HEK293 (cell line): ENCODE results near the gene PRDM11.

Experiments
- CTCF ChIA-PET: fragments of 350-600 bp; formaldehyde crosslinking; extraction: SDS; loops from one replicate; lab custom pipeline; 2021; ENCODE audit warnings: antibody characterized with exemption; lab: Yijun Ruan, JAX
- POLR2A ChIA-PET: fragments of 300-600 bp; formaldehyde crosslinking; extraction: SDS; loops from one replicate; lab custom pipeline; 2020; ENCODE audit warnings: antibody characterized with exemption, inconsistent platforms; lab: Yijun Ruan, JAX
- H3K27ac ChIP-seq: fragments of 200-500 bp; sonication (Bioruptor generic); 2 replicates; pipeline ENCODE4 v1.5.1; 2014; ENCODE audit warnings: low read depth, low read length, control low read depth, inconsistent platforms; ENCODE audit errors: extremely low read depth
- H3K36me3 ChIP-seq, 2 experiments: fragments of 200-500 bp in 1 of 2; sonication (Bioruptor generic) in 1 of 2; 1 replicate in 1 of 2; 2 replicates in 1 of 2; pipeline ENCODE4 v1.5.1; 2014 to 2017; ENCODE audit warnings: inconsistent platforms in 2 of 2, low read length in 2 of 2; ENCODE audit not compliant: control insufficient read depth in 2 of 2, insufficient read depth in 1 of 2
- H3K4me1 ChIP-seq: fragments of 200-500 bp; sonication (Bioruptor generic); 2 replicates; pipeline ENCODE4 v1.5.1; 2014; ENCODE audit warnings: mild to moderate bottlenecking, low read length, inconsistent platforms; ENCODE audit not compliant: control insufficient read depth, insufficient read depth
- H3K4me3 ChIP-seq: 2 replicates; pipeline ENCODE4 v1.5.1; 2011; ENCODE audit warnings: low read depth, mild to moderate bottlenecking, control low read depth, low read length, moderate library complexity
- H3K9me3 ChIP-seq: fragments of 200-500 bp; sonication (Bioruptor generic); 2 replicates; pipeline ENCODE4 v1.5.1; 2014; ENCODE audit warnings: low read depth, low read length, inconsistent platforms; ENCODE audit not compliant: control insufficient read depth, insufficient read depth
- GLI2 ChIP-seq: fragments of 450-650 bp; formaldehyde crosslinking; IDR thresholded peaks from 2 replicates; pipeline ENCODE4; 2017; ENCODE audit warnings: missing biosample characterization, missing genetic modification characterization, low read depth, borderline replicate concordance
- YY1 ChIP-seq: fragments of 450-650 bp; formaldehyde crosslinking; IDR thresholded peaks from 2 replicates; pipeline ENCODE4 v1.5.1; 2018; ENCODE audit warnings: missing biosample characterization, missing genetic modification characterization
- YY2 ChIP-seq: fragments of 450-650 bp; formaldehyde crosslinking; IDR thresholded peaks from 2 replicates; pipeline ENCODE4 v1.5.1; 2016; ENCODE audit warnings: missing biosample characterization, missing genetic modification characterization
- ZBTB7A ChIP-seq: fragments of 450-650 bp; formaldehyde crosslinking; IDR thresholded peaks from 2 replicates; pipeline ENCODE4 v1.5.1; 2016; ENCODE audit warnings: low read depth, missing biosample characterization, missing genetic modification characterization
- ZNF10 ChIP-seq: fragments of 450-650 bp; formaldehyde crosslinking; IDR thresholded peaks from 2 replicates; pipeline ENCODE4 v1.5.1; 2017; ENCODE audit warnings: missing biosample characterization, missing genetic modification characterization
- ZNF18 ChIP-seq: fragments of 450-650 bp; formaldehyde crosslinking; IDR thresholded peaks from 2 replicates; pipeline ENCODE4 v1.5.1; 2016; ENCODE audit warnings: missing biosample characterization, missing genetic modification characterization
- ZNF211 ChIP-seq: fragments of 450-650 bp; formaldehyde crosslinking; IDR thresholded peaks from 2 replicates; pipeline ENCODE4 v1.5.1; 2016; ENCODE audit warnings: low read depth, missing biosample characterization, missing genetic modification characterization
- ZNF223 ChIP-seq: fragments of 450-650 bp; formaldehyde crosslinking; IDR thresholded peaks from 2 replicates; pipeline ENCODE4 v1.5.1; 2016; ENCODE audit warnings: missing biosample characterization, missing genetic modification characterization
- ZNF24 ChIP-seq: fragments of 450-650 bp; formaldehyde crosslinking; IDR thresholded peaks from 2 replicates; pipeline ENCODE4 v1.5.1; 2016; ENCODE audit warnings: missing biosample characterization, missing genetic modification characterization
- ZNF274 ChIP-seq, 2 experiments: fragments of 200-500 bp in 1 of 2; fragments of 450-650 bp in 1 of 2; sonication (Bioruptor generic) in 1 of 2; formaldehyde crosslinking in 1 of 2; IDR thresholded peaks; 2 replicates each; pipeline versions ENCODE4 v1.5.1 to v1.6.1; 2014 to 2016; ENCODE audit warnings: borderline replicate concordance in 1 of 2, inconsistent platforms in 1 of 2, low read length in 1 of 2, missing biosample characterization in 1 of 2, missing genetic modification characterization in 1 of 2
- ZNF280D ChIP-seq: fragments of 450-650 bp; formaldehyde crosslinking; IDR thresholded peaks from 2 replicates; pipeline ENCODE4 v1.5.1; 2016; ENCODE audit warnings: missing biosample characterization, missing genetic modification characterization
- ZNF302 ChIP-seq: fragments of 450-650 bp; formaldehyde crosslinking; IDR thresholded peaks from 2 replicates; pipeline ENCODE4 v1.5.1; 2016; ENCODE audit warnings: missing biosample characterization, missing genetic modification characterization, low read depth
- ZNF571 ChIP-seq: fragments of 450-650 bp; formaldehyde crosslinking; IDR thresholded peaks from 2 replicates; pipeline ENCODE4 v1.5.0; 2017; ENCODE audit warnings: missing biosample characterization, missing genetic modification characterization
- ZNF707 ChIP-seq: fragments of 450-650 bp; formaldehyde crosslinking; IDR thresholded peaks from 2 replicates; pipeline ENCODE4 v1.5.1; 2016; ENCODE audit warnings: missing biosample characterization, missing genetic modification characterization
- ZSCAN18 ChIP-seq: fragments of 450-650 bp; formaldehyde crosslinking; IDR thresholded peaks from 2 replicates; pipeline ENCODE4 v1.5.1; 2016; ENCODE audit warnings: missing biosample characterization, missing genetic modification characterization
- TF ChIP-seq, protein P1 (sequence below): fragments of 450-650 bp; formaldehyde crosslinking; IDR thresholded peaks from 2 replicates; pipeline ENCODE4 v1.5.1; 2016; ENCODE audit warnings: missing biosample characterization, missing genetic modification characterization
- TF ChIP-seq, protein P2 (sequence below): fragments of 450-650 bp; formaldehyde crosslinking; IDR thresholded peaks from 2 replicates; pipeline ENCODE4 v1.5.1; 2016; ENCODE audit warnings: missing biosample characterization, missing genetic modification characterization
- TF ChIP-seq, protein P3 (sequence below): fragments of 450-650 bp; formaldehyde crosslinking; IDR thresholded peaks from 2 replicates; pipeline ENCODE4 v1.5.1; 2016; ENCODE audit warnings: missing biosample characterization, missing genetic modification characterization
- TF ChIP-seq, protein P4 (sequence below): fragments of 450-650 bp; formaldehyde crosslinking; IDR thresholded peaks from 2 replicates; pipeline ENCODE4; 2016; ENCODE audit warnings: missing biosample characterization, missing genetic modification characterization

Gene PRDM11

GRCh38 chr11:45104006-45104789 is 42.2 kb upstream of the PRDM11 start:
- Histone ChIP-seq H3K4me3 (no peak overlapping the region), H3K27ac (no peak overlapping the region), H3K4me1 (no peaks in the 10 kb centered on the region), H3K9me3 (no peaks in the 10 kb centered on the region), H3K36me3 (no peaks in the 10 kb centered on the region)
- CTCF ChIA-PET = interaction anchor here (0.6 to 20.2 kb wide), 50 partner anchors 8 to 1139 kb away, joined by 3 to 847 read pairs (median 4); partner anchors contain the start of gene TP53I11
- POLR2A ChIA-PET = interaction anchor here (1.3 to 2.8 kb wide), 2 partner anchors 168 to 172 kb away, joined by 4 to 10 read pairs; no protein-coding TSS in a partner anchor
- TF ChIP-seq ZNF571 (tag by site-specific recombination) (no peak), ZNF211 (tag by site-specific recombination) (no peak), ZNF10 (tag by site-specific recombination) (no peak), ZSCAN18 (tag by site-specific recombination) (no peak), ZNF302 (no peak), ZBTB7A (tag by site-specific recombination) (no peak), ZNF707 (no peak), ZNF18 (tag by site-specific recombination) (no peak), ZNF24 (tag by site-specific recombination) (no peak), YY2 (tag by site-specific recombination) (no peak), ZNF280D (tag by site-specific recombination) (no peak), ZNF223 (tag by site-specific recombination) (no peak), YY1 (no peak), GLI2 (tag by site-specific recombination) (no peak), ZNF274 (IDR thresholded peaks at IDR 0.05; ENCODE audit: low read length) (no peak), ZNF274 (tag by site-specific recombination; IDR thresholded peaks at IDR 0.05; ENCODE audit: borderline replicate concordance) (no peak)
- TF ChIP-seq, protein P1, sequence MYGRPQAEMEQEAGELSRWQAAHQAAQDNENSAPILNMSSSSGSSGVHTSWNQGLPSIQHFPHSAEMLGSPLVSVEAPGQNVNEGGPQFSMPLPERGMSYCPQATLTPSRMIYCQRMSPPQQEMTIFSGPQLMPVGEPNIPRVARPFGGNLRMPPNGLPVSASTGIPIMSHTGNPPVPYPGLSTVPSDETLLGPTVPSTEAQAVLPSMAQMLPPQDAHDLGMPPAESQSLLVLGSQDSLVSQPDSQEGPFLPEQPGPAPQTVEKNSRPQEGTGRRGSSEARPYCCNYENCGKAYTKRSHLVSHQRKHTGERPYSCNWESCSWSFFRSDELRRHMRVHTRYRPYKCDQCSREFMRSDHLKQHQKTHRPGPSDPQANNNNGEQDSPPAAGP (tag by site-specific recombination) = no peak
- TF ChIP-seq, protein P2, sequence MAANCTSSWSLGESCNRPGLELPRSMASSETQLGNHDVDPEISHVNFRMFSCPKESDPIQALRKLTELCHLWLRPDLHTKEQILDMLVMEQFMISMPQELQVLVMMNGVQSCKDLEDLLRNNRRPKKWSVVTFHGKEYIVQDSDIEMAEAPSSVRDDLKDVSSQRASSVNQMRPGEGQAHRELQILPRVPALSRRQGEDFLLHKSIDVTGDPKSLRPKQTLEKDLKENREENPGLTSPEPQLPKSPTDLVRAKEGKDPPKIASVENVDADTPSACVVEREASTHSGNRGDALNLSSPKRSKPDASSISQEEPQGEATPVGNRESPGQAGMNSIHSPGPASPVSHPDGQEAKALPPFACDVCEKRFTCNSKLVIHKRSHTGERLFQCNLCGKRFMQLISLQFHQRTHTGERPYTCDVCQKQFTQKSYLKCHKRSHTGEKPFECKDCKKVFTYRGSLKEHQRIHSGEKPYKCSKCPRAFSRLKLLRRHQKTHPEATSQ (tag by site-specific recombination) = no peak
- TF ChIP-seq, protein P3, sequence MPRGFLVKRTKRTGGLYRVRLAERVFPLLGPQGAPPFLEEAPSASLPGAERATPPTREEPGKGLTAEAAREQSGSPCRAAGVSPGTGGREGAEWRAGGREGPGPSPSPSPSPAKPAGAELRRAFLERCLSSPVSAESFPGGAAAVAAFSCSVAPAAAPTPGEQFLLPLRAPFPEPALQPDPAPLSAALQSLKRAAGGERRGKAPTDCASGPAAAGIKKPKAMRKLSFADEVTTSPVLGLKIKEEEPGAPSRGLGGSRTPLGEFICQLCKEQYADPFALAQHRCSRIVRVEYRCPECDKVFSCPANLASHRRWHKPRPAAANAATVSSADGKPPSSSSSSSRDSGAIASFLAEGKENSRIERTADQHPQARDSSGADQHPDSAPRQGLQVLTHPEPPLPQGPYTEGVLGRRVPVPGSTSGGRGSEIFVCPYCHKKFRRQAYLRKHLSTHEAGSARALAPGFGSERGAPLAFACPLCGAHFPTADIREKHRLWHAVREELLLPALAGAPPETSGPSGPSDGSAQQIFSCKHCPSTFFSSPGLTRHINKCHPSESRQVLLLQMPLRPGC = no peak
- TF ChIP-seq, protein P4, sequence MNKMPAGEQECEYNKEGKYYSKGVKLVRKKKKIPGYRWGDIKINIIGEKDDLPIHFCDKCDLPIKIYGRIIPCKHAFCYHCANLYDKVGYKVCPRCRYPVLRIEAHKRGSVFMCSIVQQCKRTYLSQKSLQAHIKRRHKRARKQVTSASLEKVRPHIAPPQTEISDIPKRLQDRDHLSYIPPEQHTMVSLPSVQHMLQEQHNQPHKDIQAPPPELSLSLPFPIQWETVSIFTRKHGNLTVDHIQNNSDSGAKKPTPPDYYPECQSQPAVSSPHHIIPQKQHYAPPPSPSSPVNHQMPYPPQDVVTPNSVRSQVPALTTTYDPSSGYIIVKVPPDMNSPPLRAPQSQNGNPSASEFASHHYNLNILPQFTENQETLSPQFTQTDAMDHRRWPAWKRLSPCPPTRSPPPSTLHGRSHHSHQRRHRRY (tag by site-specific recombination) = no peak
